Aorta (tissue), 5 donors: ENCODE data around the gene UBE4B. TPM values are rescaled to one million over a fixed set of nuclear protein-coding genes. Genes with fewer than 3 reads are reported as not detected.
A peak's percentile ranks its signal among the peaks of the same experiment; 100 is the strongest.

Experiments used
- ATAC-seq: fragments of 200-7000 bp; cut with Tn5 transposase; one replicate; pipeline ENCODE4 v1.9.1; 2022; ENCODE audit warnings: moderate library complexity; ENCODE audit not compliant: low FRiP score
- DNase-seq, 2 donors: peaks; one replicate each; pipeline ENCODE4 v3.0.0-alpha.2; 2020
- H3K27ac ChIP-seq, 2 donors: one replicate each; pipeline ENCODE4 v1.5.1; 2013; ENCODE audit warnings: low read length in 2 of 2, mild to moderate bottlenecking in 2 of 2, moderate library complexity in 2 of 2, control low read depth in 1 of 2, inconsistent platforms in 1 of 2, low read depth in 1 of 2
- H3K27me3 ChIP-seq, 2 donors: one replicate each; pipeline ENCODE4 v1.6.1; 2013; ENCODE audit warnings: control low read depth in 1 of 2, low read length in 1 of 2, mild to moderate bottlenecking in 1 of 2, moderate library complexity in 1 of 2; ENCODE audit not compliant: insufficient read depth in 2 of 2, control insufficient read depth in 1 of 2
- H3K36me3 ChIP-seq, 2 donors: one replicate each; pipeline ENCODE4 v1.6.1; 2013; ENCODE audit warnings: control low read depth in 1 of 2, low read length in 1 of 2, mild to moderate bottlenecking in 1 of 2; ENCODE audit not compliant: insufficient read depth in 2 of 2, control insufficient read depth in 1 of 2
- H3K4me1 ChIP-seq, 2 donors: one replicate each; pipeline ENCODE4 v1.6.1; 2013; ENCODE audit warnings: low read length in 2 of 2, control low read depth in 1 of 2, mild to moderate bottlenecking in 1 of 2, moderate library complexity in 1 of 2; ENCODE audit not compliant: insufficient read depth in 2 of 2, control insufficient read depth in 1 of 2
- H3K4me3 ChIP-seq, 2 donors: one replicate each; pipeline ENCODE4 v1.5.1; 2013; ENCODE audit warnings: low read length in 2 of 2, control low read depth in 1 of 2, mild to moderate bottlenecking in 1 of 2
- H3K9me3 ChIP-seq: one replicate; pipeline ENCODE4 v1.6.1; 2013; ENCODE audit warnings: mild to moderate bottlenecking, low read length; ENCODE audit not compliant: control insufficient read depth
- WGBS, 2 donors: extraction: QIAGEN DNeasy Blood & Tissue Kit; methylation state at CpG; one replicate each; pipeline ENCODE4 v1.1.7; 2013; 5-methylcytosine and 5-hydroxymethylcytosine counted together
- intact Hi-C, 2 donors: fragments of 100-400 bp; cut with DNase I; formaldehyde crosslinking; loops; one replicate each; pipeline versions ENCODE4 v1.14.2 to v1.15.0; 2022
- polyA plus RNA-seq, 2 donors: library from polyadenylated mRNA; stranded (reverse); fragments of 200-250 nt; gene quantifications; one replicate each; pipeline ENCODE4 v1.2.3, GENCODE V29; 2013
- total RNA-seq, 2 donors: library from RNA; stranded (reverse); fragmentation: NEBNext Ultra II Directional; extraction: Animal tissue kit (Norgen Biotek cat#: 25700); gene quantifications; one replicate each; pipeline ENCODE4 v1.2.1, GENCODE V29; 2021
- donor health status: healthy with polysubstance abuse.
- donor health status: Bipolar disorder and iron deficiency.
- donor health status: DM: no; HTN: no; CAD: no.
- donor health status: DM: no; HTN: no; CAD: no.
- donor health status: DM: yes; HTN: yes; CAD: no.

Gene UBE4B
- total and polyA plus RNA-seq, 4 donors = 11.6 to 54.8 (median 38.4) TPM

GRCh38 chr1:10084045-10084444, 51.3 kb downstream of the UBE4B start:
- no peaks in the 10 kb centered on the region for H3K9me3 ChIP-seq
- no peaks in the 10 kb centered on the region for H3K27me3 ChIP-seq
- DNase-seq (no peak), ATAC-seq (no peak)
- H3K4me1 ChIP-seq = no peaks in the 10 kb centered on the region
- intact Hi-C loops = no loop called here
- H3K36me3 ChIP-seq = peaks cover 0 to 2% of the 10 kb centered on the region in 2 donors
- H3K4me3 ChIP-seq = no peak overlapping the region
- H3K27ac ChIP-seq = no peak overlapping the region
- WGBS, 2 donors = 88 to 89% methylated on average over 3 of the region's 3 CpGs

GRCh38 chr1:10085076-10085475, 52.3 kb downstream of the UBE4B start:
- intact Hi-C loops = no loop called here
- no peaks in the 10 kb centered on the region for H3K9me3 ChIP-seq
- no peaks in the 10 kb centered on the region for H3K4me1 ChIP-seq
- H3K27ac ChIP-seq = no peak overlapping the region
- no peak overlapping the region for H3K4me3 ChIP-seq
- no peaks in the 10 kb centered on the region for H3K27me3 ChIP-seq
- ATAC-seq (no peak), DNase-seq (no peak)
- 85 to 86% methylated on average over 5 of the region's 5 CpGs for whole genome bisulfite sequencing, 2 donors
- peaks cover 0 to 2% of the 10 kb centered on the region in 2 donors for H3K36me3 ChIP-seq

GRCh38 chr1:10087210-10087609, 54.5 kb downstream of the UBE4B start:
- no peak overlapping the region for H3K4me3 ChIP-seq
- no peak for ATAC-seq
- H3K9me3 ChIP-seq = no peaks in the 10 kb centered on the region
- no peaks in the 10 kb centered on the region for H3K36me3 ChIP-seq
- H3K27ac ChIP-seq = no peak overlapping the region
- intact Hi-C loops = no loop called here
- H3K27me3 ChIP-seq = no peaks in the 10 kb centered on the region
- H3K4me1 ChIP-seq = no peaks in the 10 kb centered on the region
- no peak for DNase-seq

GRCh38 chr1:10101929-10102328, 69.2 kb downstream of the UBE4B start:
- Histone ChIP-seq H3K27ac (no peak overlapping the region), H3K4me1 (peaks cover 0 to 4% of the 10 kb centered on the region in 2 donors), H3K9me3 (no peaks in the 10 kb centered on the region), H3K36me3 (peaks cover 0 to 7% of the 10 kb centered on the region in 2 donors), H3K27me3 (no peaks in the 10 kb centered on the region), H3K4me3 (no peak overlapping the region)
- intact Hi-C loops = no loop called here
- DNase-seq = no peak
- no peak for ATAC-seq

GRCh38 chr1:10103193-10103592, 70.4 kb downstream of the UBE4B start:
- Histone ChIP-seq H3K4me1 (peaks cover 0 to 9% of the 10 kb centered on the region in 2 donors), H3K36me3 (peaks cover 0 to 7% of the 10 kb centered on the region in 2 donors), H3K9me3 (no peaks in the 10 kb centered on the region), H3K4me3 (no peak overlapping the region), H3K27me3 (no peaks in the 10 kb centered on the region), H3K27ac (no peak overlapping the region)
- ATAC-seq (no peak), DNase-seq (no peak)
- 94 to 95% methylated on average over 5 of the region's 5 CpGs for WGBS, 2 donors
- intact Hi-C loops = no loop called here

GRCh38 chr1:10104834-10105233, 72.1 kb downstream of the UBE4B start:
- H3K27me3 ChIP-seq = no peaks in the 10 kb centered on the region
- ATAC-seq = no peak
- intact Hi-C loops = loop anchor here (5.0 kb wide), 3 partner anchors 38 to 52 kb away; no protein-coding TSS in a partner anchor
- H3K4me1 ChIP-seq = peaks cover 0 to 7% of the 10 kb centered on the region in 2 donors
- no peak for DNase-seq
- peaks cover 0 to 7% of the 10 kb centered on the region in 2 donors for H3K36me3 ChIP-seq
- WGBS, 2 donors = 95 to 96% methylated on average over 1 of the region's 1 CpG
- no peaks in the 10 kb centered on the region for H3K9me3 ChIP-seq
- no peak overlapping the region for H3K27ac ChIP-seq
- no peak overlapping the region for H3K4me3 ChIP-seq

GRCh38 chr1:10105484-10105883, 72.7 kb downstream of the UBE4B start:
- DNase-seq = no peak
- no peaks in the 10 kb centered on the region for H3K27me3 ChIP-seq
- intact Hi-C loops = loop anchor here (5.0 kb wide), 3 partner anchors 38 to 52 kb away; no protein-coding TSS in a partner anchor
- peaks cover 0 to 7% of the 10 kb centered on the region in 2 donors for H3K36me3 ChIP-seq
- peaks cover 0 to 7% of the 10 kb centered on the region in 2 donors for H3K4me1 ChIP-seq
- 28 to 30% methylated on average over 4 of the region's 4 CpGs for WGBS, 2 donors
- no peak overlapping the region for H3K4me3 ChIP-seq
- H3K9me3 ChIP-seq = no peaks in the 10 kb centered on the region
- no peak for ATAC-seq
- peak overlapping the region in 1 of 2 donors; percentile 6 for H3K27ac ChIP-seq

GRCh38 chr1:10106241-10106640, 73.5 kb downstream of the UBE4B start:
- peaks cover 0 to 7% of the 10 kb centered on the region in 2 donors for H3K36me3 ChIP-seq
- intact Hi-C loops = loop anchor here (5.0 kb wide), 3 partner anchors 39 to 51 kb away; no protein-coding TSS in a partner anchor
- ATAC-seq (no peak), DNase-seq (no peak)
- H3K4me3 ChIP-seq = no peak overlapping the region
- H3K27me3 ChIP-seq = no peaks in the 10 kb centered on the region
- peak overlapping the region in 1 of 2 donors; percentile 13 for H3K27ac ChIP-seq
- WGBS, 2 donors = 91 to 92% methylated on average over 17 of the region's 17 CpGs
- no peaks in the 10 kb centered on the region for H3K9me3 ChIP-seq
- H3K4me1 ChIP-seq = peaks cover 0 to 7% of the 10 kb centered on the region in 2 donors

- Histone ChIP-seq H3K36me3 (peaks cover 0 to 7% of the 10 kb centered on the region in 2 donors), H3K4me3 (no peak overlapping the region), H3K9me3 (no peaks in the 10 kb centered on the region), H3K4me1 (peaks cover 0 to 7% of the 10 kb centered on the region in 2 donors), H3K27ac (peak overlapping the region; percentile 65 to 67), H3K27me3 (no peaks in the 10 kb centered on the region)
- intact Hi-C loops = loop anchor here (5.0 kb wide), 3 partner anchors 40 to 50 kb away; no protein-coding TSS in a partner anchor
- DNase-seq = no peak
- ATAC-seq = no peak
- WGBS, 2 donors = 90 to 95% methylated on average over 7 of the region's 7 CpGs
These were observed 74.2 kb downstream of the UBE4B start for GRCh38 chr1:10106756-10107475.
